GM19467 (cell line): ENCODE data around the gene PDIA4.
A peak's percentile ranks its signal among the peaks of the same experiment; 100 is the strongest.
"Not testable (repeated sequence)": the region's sequence is repeated elsewhere in the genome, so short reads cannot be mapped to it uniquely, and the experiment has no call there.

ENCODE experiments used
- ATAC-seq: cut with Tn5 transposase; IDR thresholded peaks from one replicate; pipeline ENCODE4 v1.9.1; 2021; ENCODE audit warnings: mild to moderate bottlenecking, moderate library complexity; ENCODE audit not compliant: unreplicated experiment

PDIA4 gene

DNA sequence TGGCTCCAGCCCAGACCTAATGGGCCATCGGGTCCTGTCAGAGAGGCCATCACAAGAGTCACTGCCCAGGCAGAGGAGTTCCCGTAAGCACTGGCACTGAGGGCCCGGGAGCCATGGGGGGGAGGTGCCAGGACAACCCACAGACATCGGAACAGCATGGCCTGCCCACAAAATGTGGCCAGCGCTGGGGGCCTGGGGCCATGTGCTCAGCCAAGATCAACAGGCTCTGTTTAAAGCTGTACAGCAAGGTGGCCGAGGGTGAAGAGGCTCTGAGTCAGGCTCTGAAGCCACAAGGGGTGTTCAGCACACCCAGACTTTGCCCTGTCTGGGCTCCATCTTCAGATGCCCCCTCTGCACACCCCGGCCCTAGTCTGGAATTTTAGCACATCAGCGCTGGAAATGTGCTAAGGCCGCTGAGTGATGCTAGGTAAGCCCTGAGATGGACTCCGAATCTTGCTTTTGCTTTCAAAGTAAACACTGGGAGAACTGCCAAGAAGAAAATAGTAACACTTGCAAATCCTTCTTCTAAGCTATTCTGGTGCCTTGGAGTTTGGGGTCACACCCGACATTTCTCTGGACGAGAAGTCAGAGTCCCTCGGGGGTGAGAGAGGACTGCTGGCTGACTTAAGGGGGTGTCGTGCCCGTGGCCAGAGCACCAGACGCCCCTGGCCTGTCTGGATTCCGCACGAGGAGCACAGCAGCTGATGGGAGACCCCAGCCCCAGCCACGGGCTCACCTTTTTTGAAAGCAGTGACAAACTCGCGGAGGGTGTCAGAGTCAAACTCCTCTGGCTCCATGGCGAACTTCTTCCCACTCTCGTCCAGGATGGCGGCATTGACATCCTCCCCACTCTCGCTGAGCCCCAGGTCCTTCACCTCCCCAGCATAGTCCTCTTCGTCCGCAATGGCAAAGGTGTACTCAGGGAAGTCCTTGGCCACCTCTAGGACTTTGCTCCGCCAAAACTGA, 23.6 kb downstream of the PDIA4 start:
- no peak for ATAC-seq

DNA sequence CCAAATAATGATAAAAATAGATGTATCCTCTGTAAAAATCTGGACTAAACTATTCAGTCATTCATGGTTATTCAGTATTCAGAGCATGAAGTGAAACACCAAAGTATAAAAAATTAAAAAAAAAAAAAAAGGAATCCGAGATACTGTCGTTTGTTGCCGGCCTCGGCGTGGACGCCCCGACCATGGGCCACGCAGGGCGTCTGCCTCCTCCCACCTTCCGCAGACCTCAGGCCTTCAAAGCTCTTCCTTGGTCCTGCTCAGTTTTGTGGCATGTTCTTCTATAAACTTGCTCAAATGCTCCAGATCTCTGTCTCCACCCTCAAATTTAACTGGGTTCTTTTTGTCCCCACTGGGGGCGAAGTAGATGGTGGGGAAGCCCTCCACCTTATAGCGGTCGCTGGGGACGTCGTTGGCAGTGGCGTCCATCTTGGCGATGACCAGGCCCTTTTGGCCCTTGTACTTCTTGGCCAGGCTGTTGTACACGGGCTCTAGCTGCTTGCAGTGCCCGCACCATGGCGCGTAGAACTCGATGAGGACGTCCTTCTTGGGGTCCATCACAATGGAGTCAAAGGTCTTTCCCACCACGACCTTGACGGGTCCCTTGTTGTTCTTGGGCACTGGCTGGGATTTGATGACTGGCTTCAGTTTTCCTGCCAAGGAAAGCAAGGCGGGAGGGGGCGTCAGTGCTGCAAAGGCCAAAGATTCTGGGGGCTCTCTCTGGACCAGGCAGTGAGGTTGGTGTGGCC, 24.6 kb downstream of the PDIA4 start:
- no peak for ATAC-seq

DNA sequence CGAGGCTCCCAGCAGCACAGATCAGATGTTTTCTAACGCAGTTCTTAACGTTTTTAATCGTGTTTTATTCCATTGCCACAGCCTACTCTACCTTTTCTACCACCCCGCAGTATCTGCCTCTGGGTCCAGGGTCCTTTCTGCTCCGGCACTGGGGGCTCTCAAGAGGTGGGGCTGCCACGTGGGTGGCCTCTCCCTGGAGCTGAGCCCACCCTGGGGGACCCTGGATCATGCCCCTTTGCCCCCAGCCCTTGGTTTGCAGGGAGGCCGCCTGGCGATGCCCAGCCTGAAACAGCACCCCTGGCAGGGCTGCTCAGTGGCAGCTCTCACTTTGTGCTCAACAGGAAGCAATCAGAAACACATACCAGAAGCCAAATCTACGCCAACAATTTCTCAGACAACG, 25.3 kb downstream of the PDIA4 start:
- ATAC-seq: no peak

DNA sequence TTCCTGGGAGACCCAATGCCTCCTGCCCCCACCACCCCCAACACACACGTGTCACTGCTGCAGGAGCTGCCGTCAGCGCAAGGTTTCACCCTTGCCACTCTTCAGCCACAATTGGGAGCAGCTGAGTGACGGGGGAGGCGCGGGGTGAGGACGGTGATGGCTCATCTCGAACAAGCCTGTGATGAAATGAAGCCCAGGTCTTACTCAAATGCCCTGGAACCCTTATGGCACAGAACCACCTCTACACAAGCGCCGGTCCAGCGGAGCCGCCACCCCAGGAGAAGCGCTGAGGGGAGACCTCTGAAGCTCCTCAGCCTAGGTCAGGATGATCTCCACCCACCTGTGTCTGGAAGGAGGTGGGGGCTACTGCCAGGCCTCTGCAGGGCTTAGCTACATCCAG, 25.7 kb downstream of the PDIA4 start:
- no peak for ATAC-seq

DNA sequence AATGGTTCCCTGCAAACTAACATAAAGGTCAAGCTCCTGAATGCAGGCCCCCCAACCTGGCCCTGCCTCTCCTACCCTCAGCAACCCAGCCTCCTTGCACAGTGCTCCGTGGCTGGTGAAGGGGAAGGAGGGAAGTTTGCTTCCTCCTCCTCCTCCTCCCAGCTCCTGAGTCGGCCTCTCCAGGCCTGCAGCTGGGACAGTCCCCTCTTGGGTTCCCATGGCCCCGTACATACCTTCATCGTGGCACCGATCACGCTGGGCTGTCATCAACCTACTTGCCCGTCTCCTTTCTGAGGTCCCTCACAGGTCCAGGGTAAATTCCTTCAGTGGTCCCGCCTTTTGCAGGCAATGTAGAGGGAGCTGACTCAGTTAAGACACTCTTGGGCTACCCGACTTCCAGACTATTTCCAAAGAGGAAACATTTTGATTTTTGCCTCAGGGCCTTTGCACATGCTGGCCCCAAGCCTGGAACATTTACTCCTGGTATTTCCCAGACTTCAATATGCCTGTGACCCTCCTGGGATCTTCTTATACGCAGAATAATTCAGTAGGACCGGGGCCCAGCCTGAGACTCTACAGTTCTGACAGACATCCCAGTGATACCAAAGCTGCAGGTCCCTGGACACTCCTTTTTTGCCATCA, 26.8 kb downstream of the PDIA4 start:
- no peak for ATAC-seq

DNA sequence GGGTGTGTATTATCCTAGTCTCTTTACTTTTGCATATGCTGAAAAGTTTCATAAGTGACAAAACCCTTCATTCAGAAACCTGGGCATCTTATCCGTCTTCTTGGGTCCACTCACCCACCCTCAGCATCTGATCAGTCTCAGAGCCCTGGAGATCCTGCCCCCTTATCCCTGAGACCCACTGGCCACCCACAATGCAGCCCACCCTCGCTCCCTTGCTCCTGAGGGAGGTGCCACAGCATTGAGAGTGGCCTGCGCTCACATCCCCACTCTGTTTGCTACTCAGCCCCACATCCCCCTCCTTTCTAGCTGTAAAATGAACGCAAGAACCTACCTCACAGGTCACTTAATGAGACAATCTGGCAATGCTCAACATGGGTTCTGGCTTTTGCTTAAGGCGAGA, 27.3 kb downstream of the PDIA4 start:
- no peak for ATAC-seq

DNA sequence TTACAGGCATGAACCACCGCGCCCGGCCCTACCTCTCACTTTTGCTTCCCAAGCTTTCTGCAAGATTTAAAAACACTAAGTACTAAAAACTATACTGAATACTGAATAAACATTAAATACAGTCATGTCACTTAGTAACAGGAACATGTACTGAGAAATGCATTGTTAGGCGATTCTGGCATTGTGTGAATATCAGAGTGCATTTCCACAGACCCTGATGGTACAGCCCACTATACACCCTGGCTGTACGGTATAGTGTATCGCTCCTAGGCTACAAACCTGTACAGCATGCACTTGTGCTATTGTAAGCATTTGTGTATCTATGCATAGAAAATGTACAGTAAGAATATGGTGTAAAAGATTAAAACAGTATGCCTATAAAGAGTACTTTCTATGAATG, 29.1 kb downstream of the PDIA4 start:
- ATAC-seq: no peak

DNA sequence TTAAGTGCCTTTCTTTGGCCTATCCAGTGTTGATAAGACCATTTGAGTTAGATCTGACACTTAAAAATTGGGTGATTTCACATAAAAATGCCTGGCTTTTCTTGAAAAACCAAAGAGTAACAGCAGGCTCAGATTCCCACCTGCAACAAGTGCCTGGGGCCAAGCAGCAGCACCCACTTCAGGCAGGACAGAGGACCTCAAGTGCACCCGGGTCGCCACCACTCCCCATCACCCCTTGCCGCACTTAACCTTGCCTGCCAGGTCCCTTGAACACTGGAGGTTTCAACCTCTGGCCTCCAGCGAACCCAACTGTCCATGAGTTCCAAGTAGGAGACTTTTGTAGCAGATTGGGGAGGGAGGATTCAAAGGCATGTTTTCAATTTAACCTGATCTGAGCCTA, 30.8 kb downstream of the PDIA4 start:
- ATAC-seq: no peak

DNA sequence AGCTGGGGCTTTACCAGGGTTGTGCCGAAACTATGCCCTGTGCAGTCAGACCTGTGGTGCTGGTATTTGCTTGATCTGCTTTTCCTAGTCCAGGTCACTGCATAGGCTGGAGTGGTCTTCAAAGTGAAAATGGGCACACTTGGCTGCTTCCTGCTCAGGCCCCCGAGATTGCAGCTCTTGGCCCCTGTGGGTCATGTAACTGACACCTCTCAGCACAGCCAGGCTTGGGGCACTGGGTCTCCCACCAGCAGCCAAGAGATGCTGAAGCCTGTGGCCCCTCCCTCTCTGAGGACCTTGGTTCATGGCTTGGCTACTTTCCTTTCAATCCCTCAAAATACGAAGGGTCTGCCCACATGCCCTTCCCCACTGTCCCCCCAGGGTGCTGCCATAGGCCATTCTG, 33.7 kb downstream of the PDIA4 start:
- no peak for ATAC-seq

DNA sequence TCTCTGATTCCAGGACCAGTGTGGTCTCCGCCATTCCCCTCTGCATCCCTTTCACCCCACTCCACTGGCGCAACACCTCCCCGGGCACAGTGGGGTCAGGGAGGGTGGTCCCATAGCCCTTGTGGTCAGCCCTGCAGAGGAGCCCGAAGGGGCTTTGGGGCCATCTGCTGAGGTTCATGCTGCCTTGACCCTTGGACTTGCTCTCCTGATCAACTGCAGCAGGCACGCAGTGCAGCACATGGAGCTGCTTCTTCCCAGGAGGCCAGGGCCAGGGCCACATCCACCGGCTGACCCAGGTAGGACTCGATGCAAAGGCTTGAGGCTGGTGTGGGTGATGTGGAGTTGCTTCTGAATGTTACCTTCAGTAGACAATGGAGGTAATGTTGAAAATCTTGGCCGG, 35.1 kb downstream of the PDIA4 start:
- no peak for ATAC-seq

DNA sequence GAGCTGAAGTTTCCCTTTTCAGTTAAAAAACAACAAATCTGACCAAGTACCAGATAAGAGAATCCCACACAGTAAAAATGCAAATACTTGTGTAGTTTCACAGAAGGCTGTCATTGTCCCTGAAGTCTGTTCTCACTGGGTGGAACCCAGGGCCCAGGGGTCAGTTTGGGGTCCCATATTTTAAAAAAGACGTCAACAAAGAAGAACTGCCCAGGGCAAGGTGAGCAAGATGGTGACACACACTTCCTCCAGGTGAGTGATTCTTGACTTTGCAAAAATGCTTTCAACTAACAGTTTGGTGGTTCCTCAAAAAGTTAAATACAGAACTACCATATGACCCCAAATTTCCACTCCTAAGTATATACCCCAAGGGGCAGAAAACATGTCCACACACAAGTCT, 36.8 kb downstream of the PDIA4 start:
- ATAC-seq: no peak

DNA sequence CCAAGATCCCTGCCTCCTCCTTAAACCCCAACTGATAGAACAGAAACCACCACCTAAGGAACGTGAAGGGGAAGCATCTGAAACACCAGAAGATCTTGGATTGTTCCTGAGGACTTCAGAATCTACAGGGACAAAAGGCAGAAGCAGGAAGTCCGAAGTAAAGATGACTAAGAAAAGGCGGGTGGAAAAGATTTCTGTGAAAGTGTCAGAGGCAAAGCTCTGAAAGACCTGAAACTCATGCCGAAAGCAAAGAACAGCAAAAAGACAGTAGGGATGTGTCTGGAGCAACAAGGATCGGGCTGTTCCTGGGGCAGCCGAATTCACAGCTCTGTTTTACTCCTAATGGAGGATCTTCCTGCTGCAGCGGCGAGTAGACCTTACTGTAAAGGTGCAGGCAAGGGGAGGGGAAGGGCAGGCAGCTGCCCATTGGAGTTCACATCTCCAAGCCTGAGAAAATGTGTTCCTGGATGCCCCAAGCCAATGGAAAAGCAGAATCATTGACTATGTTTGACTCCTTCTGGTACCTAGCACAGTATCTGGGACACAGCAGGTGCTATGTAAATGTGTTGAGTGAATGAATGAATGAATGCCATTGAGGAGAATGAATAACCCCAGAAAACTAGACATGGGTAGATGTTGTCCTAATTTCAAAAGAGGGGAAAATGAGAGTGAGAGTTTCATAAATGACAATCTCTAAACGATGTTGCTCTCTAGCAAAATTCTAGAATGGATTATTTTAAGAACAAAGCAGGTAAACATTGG, 40.4 kb downstream of the PDIA4 start:
- peak; percentile 1 for ATAC-seq

DNA sequence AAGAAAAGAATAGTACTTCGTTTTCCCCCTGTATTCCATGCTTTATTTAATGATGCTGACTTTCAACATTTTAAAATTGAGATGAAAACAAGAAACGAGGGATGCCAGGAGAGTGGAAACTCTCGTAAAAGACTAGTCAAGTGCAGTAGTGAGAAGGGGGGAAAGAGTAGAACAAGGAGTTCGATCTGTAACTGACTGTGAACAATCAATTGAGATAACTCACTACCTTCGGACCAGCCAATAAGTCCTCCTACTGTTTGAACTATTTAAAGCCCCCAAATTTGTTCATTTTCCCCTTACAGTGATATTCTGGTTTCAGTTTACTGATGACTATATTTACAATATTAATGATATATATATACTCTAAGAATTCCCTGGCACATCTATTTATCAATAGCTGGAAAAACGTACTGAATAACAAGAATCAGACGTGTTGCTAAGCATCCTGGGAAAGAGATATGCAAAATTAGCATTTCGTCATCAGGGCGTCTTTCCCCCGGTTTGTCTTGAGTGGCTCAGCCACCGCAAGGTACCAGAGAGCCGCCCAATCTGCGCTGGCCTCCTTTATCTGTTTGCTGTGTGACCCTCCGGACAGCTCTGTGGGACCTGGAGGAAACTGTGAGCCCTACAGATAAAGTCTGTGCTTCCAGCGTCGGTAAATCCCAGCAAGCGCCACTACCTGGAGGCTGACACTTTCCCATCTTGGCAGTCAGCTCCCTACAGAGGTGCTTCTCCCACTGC, 41.1 kb downstream of the PDIA4 start:
- ATAC-seq: peak; percentile 89

DNA sequence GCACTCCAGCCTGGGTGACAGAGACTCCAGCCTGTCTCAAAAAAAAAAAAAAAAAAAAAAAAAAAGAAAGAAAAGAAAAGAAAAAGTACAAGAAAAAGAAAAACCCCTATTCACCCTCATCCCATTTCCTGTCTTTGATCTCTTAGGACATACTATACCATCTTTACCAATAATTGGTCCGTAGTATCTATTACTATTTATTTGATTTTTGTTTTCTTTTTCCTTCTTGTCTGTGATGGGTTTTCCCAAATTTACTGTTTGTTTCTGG, 41.6 kb downstream of the PDIA4 start:
- ATAC-seq: no peak

DNA sequence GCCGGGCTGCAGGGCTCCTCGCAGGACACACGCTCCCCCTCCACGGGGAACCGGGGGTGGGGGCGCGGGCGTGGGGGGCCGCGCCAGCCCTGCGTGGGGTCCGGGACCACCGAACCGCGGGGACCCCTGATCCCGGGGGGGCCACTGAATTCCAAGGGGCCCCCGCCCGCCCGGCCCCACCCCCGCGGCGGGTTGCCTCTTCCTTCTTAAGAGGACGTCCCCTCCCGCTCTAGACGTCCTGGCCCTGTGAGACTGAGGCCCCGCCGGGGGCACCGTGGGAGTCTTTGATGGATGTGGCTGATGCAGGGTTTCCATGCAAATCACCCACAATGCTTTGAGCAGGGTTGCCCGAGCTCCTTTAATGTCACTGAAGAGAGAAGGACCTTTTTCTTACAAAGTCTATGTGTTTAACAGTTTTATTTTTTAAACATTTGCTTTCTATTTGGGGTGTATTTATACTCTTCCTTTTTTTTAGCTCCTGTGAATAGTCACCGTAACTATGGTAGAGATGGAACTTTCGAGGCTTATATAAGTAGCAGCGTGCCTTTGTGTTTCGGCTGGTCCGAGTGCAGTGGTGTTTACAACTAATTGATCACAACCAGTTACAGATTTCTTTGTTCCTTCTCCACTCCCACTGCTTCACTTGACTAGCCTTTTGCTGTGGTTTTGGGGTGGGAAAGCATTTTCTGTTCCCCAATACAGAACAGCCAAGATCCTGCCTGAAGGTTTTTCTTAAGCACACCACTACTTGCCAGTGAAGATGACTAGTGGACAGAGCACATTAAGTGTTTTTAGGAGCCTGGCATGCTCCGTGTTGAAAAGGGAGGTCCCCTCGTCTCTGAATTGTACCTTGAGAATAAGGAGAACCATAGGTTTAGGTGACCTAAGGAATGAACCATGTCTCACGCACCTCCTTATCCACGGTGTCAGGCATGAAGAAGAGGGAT, 44.8 kb downstream of the PDIA4 start:
- peak; percentile 48 for ATAC-seq

DNA sequence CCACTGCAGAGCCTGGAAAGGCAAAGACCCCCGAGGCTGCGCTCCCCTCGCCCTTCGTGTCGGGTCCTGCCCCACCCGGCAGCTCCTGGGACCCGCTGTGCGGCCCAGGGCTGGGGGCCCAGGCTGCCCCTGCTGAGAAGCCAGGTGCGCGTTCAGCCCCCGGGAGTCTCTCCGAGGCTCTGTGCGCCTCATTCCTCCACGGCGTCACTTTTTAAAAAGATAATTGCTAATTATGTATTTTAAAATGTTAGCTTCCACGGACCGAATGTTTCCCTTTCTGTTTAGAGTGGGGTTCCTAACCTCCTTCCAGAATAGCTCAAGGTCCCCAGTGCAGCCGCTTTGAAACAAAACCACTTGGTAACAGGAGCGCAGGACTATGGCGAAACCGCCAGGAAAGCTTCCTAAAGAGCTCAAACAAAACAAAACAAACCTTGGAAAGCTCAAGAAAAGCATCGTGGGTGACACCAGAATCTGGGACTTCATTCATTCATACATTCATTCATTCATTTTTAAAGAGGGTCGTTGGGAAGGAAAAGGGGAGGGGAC, 45.6 kb downstream of the PDIA4 start:
- no peak for ATAC-seq

DNA sequence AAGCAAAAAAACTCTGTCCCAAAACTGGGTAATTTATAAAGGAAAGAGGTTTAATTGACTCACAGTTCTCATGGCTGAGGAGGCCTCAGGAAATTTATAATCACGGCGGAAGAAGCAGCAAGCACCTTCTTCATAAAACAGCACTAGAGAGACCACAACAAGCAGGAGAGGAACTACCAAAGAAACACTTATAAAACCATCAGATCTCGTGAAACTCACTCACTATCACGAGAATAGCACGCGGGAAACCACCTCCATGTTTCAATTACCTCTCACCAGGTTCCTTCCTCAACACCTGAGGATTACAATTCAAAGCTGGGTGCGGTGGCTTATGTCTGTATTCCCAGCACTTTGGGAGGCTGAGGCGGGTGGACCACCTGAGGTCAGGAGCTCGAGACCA, 48.5 kb downstream of the PDIA4 start:
- ATAC-seq: no peak

DNA sequence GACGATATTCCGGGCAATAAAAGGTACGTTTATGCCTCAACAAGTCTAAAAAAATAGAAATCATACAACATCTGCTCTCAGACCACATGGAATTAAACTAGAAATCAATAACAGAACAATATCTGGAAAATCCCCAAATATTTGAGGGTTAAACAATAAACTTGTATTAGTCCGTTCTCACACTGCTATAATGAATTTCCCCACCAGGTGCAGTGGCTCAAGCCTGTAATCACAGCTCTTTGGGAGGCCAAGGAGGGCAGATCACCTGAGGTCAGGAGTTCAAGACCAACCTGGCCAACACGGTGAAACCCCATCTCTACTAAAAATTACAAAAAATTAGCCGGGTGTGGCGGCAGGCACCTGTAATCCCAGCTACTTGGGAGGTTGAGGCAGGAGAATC, 49.2 kb downstream of the PDIA4 start:
- ATAC-seq: not testable (repeated sequence)

DNA sequence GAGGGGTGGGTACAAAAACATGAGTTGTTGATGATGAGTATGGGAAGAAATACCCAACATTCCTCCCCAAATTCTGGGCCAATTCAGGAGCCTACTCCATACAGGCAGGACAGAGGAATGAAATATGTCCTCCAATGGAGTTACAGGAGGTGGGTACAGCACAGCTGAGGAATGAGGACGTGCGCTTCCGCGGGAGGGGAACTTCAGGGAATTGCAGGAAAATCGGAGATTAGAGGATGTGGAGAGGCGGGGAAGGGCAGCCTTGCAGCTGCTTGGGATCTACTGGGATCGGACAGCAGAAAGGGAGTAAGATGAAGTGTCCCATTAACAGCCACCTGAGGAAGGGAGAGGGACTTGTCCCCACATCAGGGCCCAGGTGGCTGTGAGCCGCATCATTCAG, 50.2 kb downstream of the PDIA4 start:
- no peak for ATAC-seq
